Stimulated activated CD4-positive, alpha-beta T cell treated with anti-CD3 and anti-CD28 coated beads, TNF-alpha, amount 100 ng/mL, for 48 hours (primary cell): ENCODE measurements around the gene PDE4D.
"Not testable (repeated sequence)": the region's sequence is repeated elsewhere in the genome, so short reads cannot be mapped to it uniquely, and the experiment has no call there.

Experiments used
- DNase-seq, 3 donors: peaks; one replicate each; pipeline ENCODE4 v3.0.0-alpha.2; 2020; ENCODE audit warnings: low read depth in 3 of 3

PDE4D gene

DNA sequence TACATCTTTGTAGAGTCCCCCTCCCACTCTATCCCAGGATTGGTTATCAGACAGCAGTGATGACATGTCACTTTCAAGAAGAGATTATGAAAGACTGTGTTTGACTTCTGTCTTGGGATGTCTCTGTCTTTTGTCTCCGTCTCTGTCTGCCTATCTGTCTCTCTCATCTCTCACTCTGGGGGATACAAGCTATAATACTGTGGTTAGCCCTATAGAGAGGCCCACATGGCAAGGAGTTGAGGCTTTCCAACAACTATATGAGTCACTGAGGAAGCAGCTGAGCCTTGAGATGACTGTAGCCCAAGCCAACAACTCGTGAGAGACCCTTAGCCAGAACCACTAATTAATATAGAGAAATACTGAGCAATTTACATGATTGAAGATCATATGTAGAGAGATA lies 284.8 kb downstream of the PDE4D start:
- no peak for DNase-seq

DNA sequence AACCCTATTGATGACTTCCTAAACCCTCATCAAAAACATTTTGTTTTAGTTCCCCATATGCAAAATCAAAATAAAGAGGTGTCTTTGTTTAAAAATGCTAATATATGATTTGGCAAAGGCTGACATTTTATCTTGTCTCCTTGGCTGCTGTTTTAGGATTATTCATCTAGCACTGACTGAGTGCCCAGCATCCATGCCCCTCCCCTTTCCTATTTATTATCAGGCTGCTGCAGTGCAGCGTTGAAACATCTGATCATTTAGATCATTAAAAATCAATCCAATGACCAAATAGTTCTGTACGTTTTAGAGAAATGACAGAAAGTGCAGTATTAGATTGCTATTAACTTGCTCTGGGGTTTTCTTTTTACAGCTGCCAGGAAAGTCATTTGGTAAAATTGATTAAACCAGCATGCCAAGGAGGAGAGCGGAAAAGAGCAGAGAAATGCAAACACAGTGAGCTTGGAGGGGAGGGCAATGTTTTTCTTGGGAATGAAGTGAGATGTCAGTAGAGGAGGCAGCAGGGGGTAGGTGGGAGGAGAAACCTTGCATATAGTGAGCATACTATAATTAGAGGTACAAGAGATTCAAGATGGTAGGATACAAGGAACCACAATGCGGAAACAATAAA lies 286.3 kb downstream of the PDE4D start:
- DNase-seq: no peak

DNA sequence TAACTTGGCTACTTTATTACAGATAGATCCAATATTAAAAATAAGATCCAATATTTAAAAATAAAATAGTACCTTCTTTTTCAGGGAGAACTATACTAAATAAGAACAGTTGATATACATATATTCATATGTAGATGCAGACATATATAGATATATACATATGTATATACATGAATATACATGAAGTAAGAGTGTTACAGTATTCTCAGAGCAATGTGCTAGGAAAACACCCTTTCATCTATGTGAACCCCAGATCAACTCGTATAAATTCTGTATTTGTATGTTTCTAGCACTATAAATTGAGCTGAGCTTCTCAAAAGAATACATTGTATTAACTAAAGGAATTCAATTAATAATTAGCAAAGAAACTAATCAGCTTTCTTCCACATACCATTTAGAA lies 287.6 kb downstream of the PDE4D start:
- DNase-seq: no peak

DNA sequence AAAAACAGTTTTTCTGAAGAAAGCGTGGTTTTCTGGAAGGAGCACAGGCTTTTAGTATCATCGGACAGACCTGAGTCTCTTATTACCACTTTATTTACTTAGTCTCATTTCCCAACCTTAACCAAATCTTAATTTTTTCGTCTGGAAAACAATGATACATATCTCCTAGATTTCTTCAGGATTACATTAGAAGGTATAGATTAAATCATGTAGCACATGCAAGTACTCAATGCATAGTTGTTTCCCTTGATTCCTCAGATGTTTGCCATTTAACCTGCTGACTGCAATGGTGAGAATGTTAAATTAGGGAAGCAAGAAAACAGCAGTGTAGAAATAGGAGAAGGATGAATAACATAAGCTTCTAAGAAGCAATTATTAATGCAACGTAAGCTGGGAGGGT lies 289.4 kb downstream of the PDE4D start:
- no peak for DNase-seq

DNA sequence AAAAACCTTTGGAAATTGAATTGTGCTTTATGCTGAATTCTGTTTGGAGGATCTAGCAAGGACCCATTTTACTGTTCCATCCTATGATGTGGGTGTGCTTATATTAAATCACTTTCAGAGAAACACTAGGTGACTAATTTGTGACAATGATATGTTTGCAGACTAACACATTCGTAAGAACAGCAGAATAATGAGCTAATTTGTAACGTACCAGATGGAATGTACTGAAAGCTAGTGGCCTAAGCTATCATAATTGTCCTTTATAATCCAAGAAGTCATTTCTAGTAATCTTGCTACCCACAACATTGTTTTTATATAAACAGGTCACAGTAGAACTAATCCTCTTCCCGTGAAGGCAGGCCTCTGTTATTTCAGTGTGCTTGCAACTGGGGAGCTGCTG lies 292.5 kb downstream of the PDE4D start:
- DNase-seq: no peak

DNA sequence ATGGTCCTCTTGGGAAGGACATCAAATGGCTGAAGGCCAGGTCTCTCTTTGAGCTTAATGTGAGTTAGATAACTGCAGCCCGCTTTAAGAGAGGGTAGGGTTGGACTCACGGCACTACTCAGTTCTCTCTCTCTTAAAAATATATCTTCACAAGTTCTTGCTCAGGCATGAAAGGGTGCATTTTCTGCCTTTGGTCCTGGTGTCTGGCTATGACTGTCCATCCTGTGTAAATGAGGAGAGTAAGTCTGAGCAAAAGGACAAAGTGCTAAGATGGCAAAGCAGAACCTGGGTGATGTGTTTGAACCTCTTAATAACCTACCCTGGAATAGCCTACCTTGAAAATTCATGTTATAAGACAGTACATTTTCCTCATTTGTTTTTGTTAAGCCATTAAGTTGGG lies 293.4 kb downstream of the PDE4D start:
- DNase-seq: no peak

DNA sequence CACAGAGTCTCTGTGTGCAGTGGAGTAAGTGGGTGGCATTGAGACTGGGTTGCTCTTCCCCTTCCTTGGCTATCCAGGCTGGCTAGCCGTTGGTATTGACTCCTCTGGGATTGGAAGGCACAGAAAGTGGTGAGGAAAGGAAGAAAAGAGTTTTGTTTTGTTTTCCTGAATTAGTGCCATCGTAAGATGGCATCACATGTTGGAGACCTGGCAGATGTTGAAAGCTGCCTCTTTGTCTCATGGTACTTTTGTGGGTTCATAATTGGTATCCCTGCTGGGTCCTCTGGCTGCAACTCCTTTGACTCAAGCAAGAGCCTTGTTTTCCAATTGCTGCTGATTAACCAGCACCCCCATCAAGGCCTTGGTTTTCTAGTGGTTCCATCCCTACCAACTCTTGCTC lies 293.8 kb downstream of the PDE4D start:
- no peak for DNase-seq

DNA sequence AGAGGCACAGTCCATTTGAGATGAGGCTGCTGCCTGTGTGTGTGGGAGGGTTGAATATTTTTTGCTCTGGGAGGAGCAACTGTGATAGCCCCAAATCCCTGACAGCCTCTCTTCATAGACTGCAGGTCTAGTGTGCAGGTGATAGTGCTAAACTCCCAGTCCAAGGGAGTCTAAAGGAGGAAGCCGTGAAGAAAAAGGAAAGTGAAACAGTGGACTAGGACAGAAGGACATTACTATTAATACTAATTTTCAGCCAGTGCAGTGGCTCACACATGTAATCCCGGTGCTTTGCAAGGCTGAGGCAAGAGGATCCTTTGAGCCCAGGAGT lies 295.0 kb downstream of the PDE4D start:
- DNase-seq: no peak

DNA sequence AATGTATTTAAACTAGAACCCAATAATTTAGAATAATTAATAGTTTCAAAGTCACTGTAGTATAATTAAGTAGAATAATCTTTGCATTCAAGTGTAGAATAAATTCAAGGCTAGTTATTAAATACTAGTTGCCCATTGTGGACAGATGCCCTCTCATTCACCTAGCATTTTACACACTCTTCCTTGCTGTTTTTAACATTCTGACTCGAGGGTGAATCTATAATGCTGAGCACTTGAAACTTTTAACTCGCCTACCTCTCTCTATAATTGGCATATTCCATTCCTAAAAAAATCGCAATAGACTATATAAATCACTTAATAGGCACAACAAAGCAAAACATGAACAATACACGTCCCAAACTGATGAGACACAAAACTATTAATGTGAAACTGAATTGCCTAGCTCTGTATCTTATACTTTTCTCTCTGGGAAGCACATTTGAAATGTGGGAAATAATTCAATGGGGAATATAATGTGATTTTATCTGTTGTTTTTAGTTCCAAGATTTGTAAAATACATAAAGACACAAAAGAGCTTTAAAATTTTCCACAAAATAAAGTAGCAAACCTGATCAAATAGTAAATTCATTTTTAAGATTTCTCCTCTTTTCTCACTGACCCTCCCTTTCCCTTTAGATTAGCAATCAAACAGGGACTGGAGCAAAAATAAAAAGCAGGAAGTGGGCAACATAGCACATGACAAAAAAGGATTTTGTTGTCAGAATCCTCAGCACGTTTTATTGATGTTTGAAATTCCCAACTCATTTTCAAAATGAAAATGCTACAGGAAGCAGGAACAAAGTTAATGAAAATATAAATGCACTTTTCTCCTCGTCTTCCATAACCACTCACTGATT lies 295.6 kb downstream of the PDE4D start:
- DNase-seq: no peak

DNA sequence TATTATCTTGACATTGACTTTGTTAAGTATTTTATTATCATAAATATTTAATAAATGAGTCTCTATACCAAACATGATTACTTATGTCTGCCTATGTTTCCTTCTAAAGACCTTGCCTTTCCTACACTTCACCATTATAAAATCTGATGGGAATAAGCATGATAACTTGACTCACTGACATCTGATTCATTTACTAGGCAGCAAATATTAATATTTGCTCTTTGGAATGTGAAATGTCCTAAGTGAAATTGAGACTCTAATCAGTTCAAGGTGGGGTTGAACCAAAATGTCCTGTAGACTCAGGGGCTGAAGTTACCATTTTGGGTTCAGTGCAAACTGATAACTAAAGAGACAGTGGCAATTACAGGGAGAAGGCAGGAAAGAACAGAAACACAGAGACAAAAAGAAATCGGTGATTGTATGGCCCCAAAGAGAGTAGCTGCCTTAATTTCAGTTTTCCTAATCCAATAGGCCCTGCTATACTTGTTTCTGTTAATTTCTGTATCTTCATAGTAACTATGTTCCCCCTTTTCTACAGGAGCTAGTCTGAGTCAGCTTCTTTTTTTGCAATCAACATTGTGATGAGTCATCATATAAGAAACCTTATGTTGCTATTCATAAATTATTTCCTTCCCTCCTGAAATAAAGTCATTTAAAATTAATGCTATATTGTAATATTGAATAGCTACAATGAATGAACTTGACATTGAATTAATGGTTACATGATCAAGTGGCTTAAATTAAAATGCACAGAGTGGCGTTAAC lies 296.8 kb downstream of the PDE4D start:
- no peak for DNase-seq

DNA sequence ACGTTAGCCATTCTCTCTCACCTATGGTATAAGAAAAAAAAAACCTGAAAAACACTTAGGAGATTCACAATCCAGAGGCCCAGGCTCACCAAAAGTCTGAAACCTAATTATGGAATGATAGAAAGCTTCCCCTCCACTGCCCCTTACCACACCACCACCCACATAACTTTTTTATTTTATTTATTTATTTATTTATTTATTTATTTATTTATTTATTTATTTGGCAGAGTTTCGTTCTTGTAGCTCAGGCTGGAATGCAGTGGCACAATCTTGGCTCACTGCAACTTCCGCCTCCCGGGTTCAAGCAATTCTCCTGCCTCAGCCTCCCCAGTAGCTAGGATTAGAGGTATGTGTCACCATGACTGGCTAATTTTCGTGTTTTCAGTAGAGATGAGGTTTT lies 299.4 kb downstream of the PDE4D start:
- not testable (repeated sequence) for DNase-seq

DNA sequence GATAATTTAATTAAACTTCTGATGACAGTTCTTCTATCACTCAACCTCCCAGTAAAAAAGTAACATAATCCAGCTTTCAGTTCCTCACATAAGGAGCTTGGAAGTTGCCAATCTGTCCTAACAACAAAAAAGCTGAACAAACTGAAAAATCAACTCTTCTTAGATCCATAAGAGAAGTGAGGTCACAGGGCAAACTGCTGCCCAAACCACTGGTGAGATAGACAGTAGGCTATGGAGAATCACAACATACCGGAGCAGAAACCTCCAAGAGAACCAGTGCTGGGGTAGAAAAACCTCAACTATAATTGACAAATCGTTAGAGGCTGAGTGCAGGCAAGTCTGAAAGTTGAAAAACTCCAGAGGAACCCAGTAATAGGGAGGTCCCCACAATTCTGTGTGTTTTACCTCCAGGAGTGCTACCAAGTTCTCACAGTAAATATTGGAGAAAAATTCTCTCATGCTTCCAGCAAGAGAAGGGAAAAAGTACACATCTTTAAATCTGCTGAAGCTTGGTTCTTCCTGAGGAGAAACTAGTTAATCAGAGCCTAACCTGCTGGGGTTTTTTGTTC lies 300.0 kb downstream of the PDE4D start:
- no peak for DNase-seq

DNA sequence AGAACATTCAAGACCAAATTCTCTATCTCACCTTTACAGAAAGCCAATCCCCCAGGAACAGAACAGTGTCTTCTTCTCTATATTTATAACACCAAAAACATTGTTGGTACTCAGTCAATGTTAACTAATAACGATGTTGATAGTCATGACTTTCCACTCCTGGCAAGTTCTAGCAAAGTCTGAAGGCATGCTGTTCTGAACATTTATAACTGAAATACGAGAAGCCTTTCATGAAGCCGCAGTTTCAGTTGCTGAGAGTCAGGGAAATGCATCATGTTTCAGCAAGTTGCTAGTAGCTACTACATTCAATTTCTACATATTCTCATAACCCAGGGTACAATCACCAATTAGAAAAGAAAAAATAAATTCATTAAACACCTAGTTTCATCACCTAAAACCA lies 301.4 kb downstream of the PDE4D start:
- DNase-seq: no peak

DNA sequence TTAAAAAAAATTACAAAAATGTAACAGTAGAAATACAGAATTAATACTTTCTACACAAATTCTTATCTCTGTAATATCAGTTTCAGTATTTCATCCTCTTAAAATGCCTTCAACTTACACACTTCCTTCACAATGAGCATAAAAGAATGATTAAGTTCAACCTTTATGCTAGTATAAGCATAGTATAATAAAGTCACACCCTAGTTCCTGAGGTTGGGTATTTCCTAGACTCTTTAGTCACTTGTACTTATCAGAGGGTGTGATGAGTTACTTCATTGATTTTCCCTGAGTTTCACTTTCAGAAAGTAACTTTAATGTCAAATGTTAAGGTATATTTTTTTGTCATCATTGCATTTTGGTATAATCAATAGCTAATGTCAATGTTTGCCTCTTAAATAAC lies 302.4 kb downstream of the PDE4D start:
- DNase-seq: no peak

DNA sequence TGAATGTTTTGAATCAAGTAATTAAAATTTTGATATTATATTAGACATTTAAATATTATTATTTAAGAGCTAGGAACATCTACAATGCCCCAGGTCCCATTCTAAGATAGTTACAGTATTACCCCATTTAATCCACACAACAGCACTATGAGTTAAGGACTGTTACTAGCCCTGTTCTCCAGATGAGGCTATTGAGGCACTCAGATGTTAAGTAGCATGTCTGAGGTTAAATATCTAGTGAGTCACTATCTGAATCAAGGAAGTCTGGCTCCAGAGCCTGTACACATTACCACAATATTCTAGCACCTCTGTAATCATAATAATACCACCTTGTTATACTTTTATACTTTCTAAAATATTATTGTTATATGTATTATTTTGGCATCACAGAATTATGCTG lies 304.6 kb downstream of the PDE4D start:
- DNase-seq: no peak

DNA sequence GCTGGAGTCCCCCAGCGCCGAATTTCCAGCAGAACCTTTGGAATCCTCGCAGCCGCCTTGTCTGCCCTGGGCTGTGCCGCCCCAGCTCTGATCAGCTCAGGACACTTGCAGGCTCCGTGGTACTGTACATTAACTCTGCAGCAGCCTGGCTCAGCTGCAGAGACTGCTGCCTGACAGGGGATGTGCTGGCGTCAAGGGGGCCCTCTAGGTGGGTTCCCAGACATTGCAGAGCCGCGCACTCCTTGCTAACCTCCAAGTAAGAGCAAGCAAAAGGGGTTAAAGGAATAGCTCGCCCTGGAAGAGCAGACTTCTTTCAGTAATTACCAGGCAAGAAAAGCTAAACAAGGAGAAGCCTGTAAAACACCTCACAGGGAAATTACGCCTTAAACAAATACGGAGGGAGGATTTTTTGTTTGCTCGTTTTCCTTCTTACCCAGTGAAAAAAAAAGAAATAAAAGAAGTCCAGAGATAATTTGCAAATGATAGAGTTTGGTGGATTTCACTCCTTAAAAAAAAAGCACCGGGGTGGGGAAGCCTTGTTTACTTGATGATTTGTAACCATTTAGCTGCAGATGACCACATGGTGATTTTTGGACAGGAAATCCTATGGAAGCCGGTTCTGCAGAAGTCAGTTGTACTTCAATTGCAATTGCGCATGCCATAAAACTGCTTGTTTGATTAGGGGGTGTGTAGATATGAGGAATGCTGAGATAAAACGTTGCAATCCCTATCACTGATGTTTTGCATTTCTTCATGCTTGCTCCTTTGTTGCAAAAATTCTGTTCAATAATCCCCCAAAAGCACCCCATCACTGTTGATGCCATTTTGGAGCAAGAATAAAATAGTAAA lies 305.8 kb downstream of the PDE4D start:
- DNase-seq: no peak

DNA sequence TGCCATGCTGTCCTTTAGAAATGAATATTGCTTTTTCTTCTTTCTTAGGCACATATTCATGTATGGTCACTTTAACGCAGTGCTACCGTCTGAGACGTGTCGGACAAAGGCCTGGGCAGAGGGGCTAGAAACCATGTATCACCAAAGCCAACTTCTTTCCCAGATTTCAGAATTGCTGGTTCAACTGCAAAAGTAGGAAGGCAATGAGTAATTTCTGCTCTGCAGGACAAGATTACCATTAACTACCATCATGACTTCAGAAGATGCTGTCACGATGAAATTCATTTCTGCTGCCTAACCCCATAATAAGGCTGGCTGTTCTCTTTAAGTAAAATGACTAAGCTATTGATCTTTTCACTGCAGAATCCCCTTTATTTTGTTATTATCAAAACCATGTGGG lies 306.7 kb downstream of the PDE4D start:
- DNase-seq: no peak

DNA sequence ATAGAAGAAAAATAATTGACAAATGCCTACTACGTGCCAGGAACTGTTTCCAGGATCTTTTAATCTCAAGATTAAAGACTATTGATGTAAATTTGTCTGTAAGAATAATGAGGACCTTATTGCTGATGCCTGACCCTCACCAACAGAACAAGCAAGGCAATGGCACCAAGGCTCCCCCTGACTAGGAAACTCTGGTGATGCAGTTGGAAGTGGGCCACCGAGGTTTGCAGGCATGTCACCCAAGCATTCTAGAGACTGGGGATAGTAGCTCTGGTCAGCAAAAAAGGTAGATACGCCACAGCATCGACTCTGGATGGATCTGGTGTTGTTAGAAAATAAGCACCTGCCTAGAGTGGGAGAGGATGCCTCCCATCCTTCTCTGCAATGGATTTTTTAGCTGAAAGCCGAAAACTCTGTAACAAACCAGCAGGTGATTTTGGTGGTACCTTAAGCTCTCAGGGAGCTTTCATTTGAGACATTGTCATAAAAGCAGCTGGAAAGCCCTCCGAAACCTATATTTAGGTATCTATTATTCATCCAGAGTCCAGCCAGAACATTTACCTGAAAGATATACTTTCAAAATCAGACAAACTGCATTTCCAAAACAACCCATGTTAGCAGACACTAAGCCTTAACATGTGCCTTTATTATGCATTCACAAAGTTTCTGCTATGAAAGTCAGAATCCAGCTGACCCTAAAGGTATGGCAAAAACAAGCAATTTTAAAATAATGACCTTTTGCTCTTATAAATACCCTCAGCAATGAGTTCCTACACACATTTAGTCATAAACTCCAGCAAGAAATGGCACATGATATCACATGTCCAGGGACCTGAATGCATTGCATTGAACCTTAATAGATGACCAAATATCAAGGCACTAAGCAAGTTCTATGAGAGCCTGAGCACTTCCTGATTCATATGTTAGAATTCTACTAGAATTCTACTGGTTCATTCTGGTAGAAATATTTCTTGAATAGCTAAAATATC lies 308.4 kb downstream of the PDE4D start:
- DNase-seq: no peak

DNA sequence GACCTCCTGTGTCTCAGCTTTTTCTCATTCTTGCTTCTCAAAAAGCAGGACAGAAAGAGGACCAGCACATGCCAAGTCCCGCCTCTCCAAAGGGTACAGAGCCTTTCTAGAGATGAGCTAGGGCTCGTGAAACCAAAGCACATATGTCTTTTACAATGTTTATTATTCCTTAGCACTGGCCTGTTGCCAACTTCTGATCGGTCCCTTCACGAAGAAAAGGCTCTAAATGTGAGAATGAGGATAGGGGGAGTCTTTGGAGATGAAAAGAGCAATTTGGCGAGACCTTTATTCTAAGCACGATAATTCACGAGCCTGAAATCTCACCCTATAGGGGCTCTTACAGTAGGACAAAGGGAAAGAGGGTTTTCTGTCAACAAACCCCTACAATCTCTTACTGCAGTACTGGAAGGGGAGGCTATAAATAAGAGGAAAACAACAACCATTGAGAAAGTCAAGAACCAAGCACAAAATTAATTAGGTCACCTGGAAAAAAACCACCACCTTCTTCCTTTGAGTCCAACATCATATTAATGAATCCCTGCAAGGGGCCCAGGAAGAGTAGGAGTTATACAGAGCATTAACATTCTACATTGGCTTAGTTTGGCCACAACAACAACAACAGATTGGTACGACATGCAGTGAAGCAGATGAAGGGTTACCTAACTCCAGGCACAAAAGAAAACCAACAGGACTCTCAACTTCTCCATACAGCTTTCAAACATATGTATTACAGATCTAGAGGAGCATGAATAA lies 309.5 kb downstream of the PDE4D start:
- DNase-seq: no peak
